Uterus (tissue), 2 donors: ENCODE data around the gene HSPA12A.

Experiments
- CTCF ChIP-seq, 4 experiments: fragments of 200-600 bp in 2 of 4; fragments of 450-650 bp in 2 of 4; sonication (generic) in 2 of 4; IDR thresholded peaks; one replicate each; pipeline ENCODE4 v1.5.1; 2016 to 2019; ENCODE audit warnings: antibody characterized with exemption in 4 of 4, mild to moderate bottlenecking in 2 of 4, moderate library complexity in 1 of 4
- POLR2A ChIP-seq, 2 donors: fragments of 450-650 bp; IDR thresholded peaks; one replicate each; pipeline ENCODE4 v1.6.1; 2016; ENCODE audit warnings: antibody characterized with exemption in 2 of 2, mild to moderate bottlenecking in 1 of 2, moderate library complexity in 1 of 2

- no peak for TF ChIP-seq CTCF (IDR thresholded peaks at IDR 0.05)
- no peak for TF ChIP-seq POLR2A (IDR thresholded peaks at IDR 0.05)
These were observed 27.4 kb upstream of the HSPA12A start for GRCh38 chr10:116769791-116770190.
